Mesendoderm (in vitro differentiated cells): ENCODE measurements around the gene SUGCT.

ENCODE experiments used
- DNase-seq: peaks from one replicate; pipeline ENCODE4 v3.0.0; 2013
- H2AK5ac ChIP-seq: 2 replicates; pipeline ENCODE4 v1.6.1; 2013; ENCODE audit warnings: low read length, inconsistent platforms
- H2BK120ac ChIP-seq: 2 replicates; pipeline ENCODE4 v1.6.1; 2013; ENCODE audit warnings: low read depth, mild to moderate bottlenecking, low read length, moderate library complexity, mixed read lengths
- H2BK15ac ChIP-seq: replicated peaks from 2 replicates; pipeline ENCODE4 v1.6.1; 2013; ENCODE audit warnings: low read depth, mild to moderate bottlenecking, moderate library complexity
- H2BK5ac ChIP-seq: 2 replicates; pipeline ENCODE4 v1.6.1; 2013; ENCODE audit warnings: low read length, inconsistent platforms
- H3K18ac ChIP-seq: 2 replicates; pipeline ENCODE4 v1.6.1; 2013; ENCODE audit warnings: mild to moderate bottlenecking, low read length, mixed read lengths
- H3K23ac ChIP-seq: one replicate; pipeline ENCODE4 v1.6.1; 2013; ENCODE audit warnings: low read length
- H3K27ac ChIP-seq: 2 replicates; pipeline ENCODE4 v1.5.1; 2013; ENCODE audit warnings: low read depth, mild to moderate bottlenecking, inconsistent platforms, low read length, moderate library complexity
- H3K27me3 ChIP-seq: 2 replicates; pipeline ENCODE4 v1.6.1; 2013; ENCODE audit warnings: low read length, control low read depth, mild to moderate bottlenecking, inconsistent platforms; ENCODE audit not compliant: insufficient read depth, poor library complexity
- H3K36me3 ChIP-seq: 2 replicates; pipeline ENCODE4 v1.6.1; 2013; ENCODE audit warnings: low read length, inconsistent platforms; ENCODE audit not compliant: control insufficient read depth, insufficient read depth
- H3K4ac ChIP-seq: one replicate; pipeline ENCODE4 v1.6.1; 2013; ENCODE audit warnings: low read depth, mild to moderate bottlenecking, low read length, moderate library complexity
- H3K4me1 ChIP-seq: 2 replicates; pipeline ENCODE4 v1.6.1; 2013; ENCODE audit warnings: low read depth, low read length, inconsistent platforms; ENCODE audit not compliant: control insufficient read depth
- H3K4me2 ChIP-seq: 2 replicates; pipeline ENCODE4 v1.6.1; 2013; ENCODE audit warnings: low read length
- H3K4me3 ChIP-seq: 2 replicates; pipeline ENCODE4 v1.5.1; 2013; ENCODE audit warnings: mild to moderate bottlenecking, low read length
- H3K56ac ChIP-seq: one replicate; pipeline ENCODE4 v1.6.1; 2013; ENCODE audit warnings: low read length
- H3K79me1 ChIP-seq: 2 replicates; pipeline ENCODE4 v1.6.1; 2013; ENCODE audit warnings: low read length, inconsistent platforms
- H3K79me2 ChIP-seq: 2 replicates; pipeline ENCODE4 v1.6.1; 2013; ENCODE audit warnings: mild to moderate bottlenecking, low read length; ENCODE audit not compliant: control insufficient read depth, insufficient read depth
- H3K9ac ChIP-seq: 2 replicates; pipeline ENCODE4 v1.6.1; 2013; ENCODE audit warnings: low read length, inconsistent platforms
- H4K5ac ChIP-seq: one replicate; pipeline ENCODE4 v1.6.1; 2013; ENCODE audit warnings: low read length
- H4K8ac ChIP-seq: one replicate; pipeline ENCODE4 v1.6.1; 2013; ENCODE audit warnings: low read depth, mild to moderate bottlenecking, control low read depth, low read length, moderate library complexity
- WGBS: extraction: QIAGEN DNeasy Blood & Tissue Kit; methylation state at CpG from one replicate; pipeline ENCODE4 v1.1.7; 2013; ENCODE audit warnings: low lambda C conversion rate, missing lambda C conversion rate; ENCODE audit not compliant: insufficient coverage; ENCODE audit errors: extremely low coverage; 5-methylcytosine and 5-hydroxymethylcytosine counted together

Gene SUGCT

DNA sequence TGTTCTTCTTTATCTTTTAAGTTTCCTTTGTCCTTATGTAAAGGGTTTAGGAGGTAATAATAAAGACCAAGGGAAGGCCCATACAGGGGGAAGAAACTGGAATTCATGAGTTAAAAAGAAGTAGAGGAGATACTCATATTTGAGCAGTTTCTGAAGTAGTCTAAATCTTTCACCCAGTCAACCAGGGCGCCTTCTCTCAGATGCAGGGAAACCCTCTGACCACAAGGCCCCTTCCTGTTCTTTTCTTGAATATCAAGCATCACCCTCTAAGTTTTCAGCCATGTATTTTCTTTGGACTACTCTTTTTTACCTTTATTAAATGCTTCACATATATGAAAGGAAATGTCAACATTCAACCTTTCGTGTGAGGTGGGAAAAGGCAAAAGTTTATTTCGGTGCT is 630.8 kb downstream of the SUGCT start:
- H3K79me1 ChIP-seq: no peaks in the 10 kb centered on the region
- no peak overlapping the region for H3K23ac ChIP-seq
- no CpG with 5 or more reads among the region's 3 CpGs for WGBS
- H2BK120ac ChIP-seq: no peak overlapping the region
- no peak overlapping the region for H3K18ac ChIP-seq
- no peak overlapping the region for H2BK15ac ChIP-seq
- no peak overlapping the region for H3K56ac ChIP-seq
- no peak overlapping the region for H3K4me2 ChIP-seq
- no peak overlapping the region for H3K27ac ChIP-seq
- no peaks in the 10 kb centered on the region for H3K27me3 ChIP-seq
- no peak overlapping the region for H4K5ac ChIP-seq
- H2BK5ac ChIP-seq: no peak overlapping the region
- no peak overlapping the region for H3K4me3 ChIP-seq
- no peaks in the 10 kb centered on the region for H3K79me2 ChIP-seq
- no peak overlapping the region for H3K9ac ChIP-seq
- no peaks in the 10 kb centered on the region for H3K4me1 ChIP-seq
- H3K36me3 ChIP-seq: no peaks in the 10 kb centered on the region
- no peak overlapping the region for H3K4ac ChIP-seq
- no peak overlapping the region for H2AK5ac ChIP-seq
- no peak overlapping the region for H4K8ac ChIP-seq
- DNase-seq: no peak

DNA sequence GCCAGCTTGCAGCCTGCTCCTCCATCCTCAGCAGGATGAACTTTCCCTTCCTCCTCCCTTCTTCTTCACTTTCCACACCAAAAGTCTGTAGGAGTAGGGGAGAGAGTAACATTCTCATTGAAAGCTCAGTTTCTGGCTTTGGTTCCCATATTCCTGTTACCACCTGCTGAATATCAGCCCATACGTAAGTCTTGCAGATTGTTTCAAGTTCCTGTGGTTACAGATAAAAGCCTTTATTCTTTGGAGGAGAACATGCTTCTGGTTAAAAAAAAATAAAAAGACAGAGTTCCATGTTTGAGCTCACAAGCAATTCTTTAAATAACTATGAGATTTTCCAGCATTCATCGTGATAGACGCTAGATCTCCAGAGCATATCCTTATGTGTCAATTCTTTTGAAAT is 637.3 kb downstream of the SUGCT start:
- H4K8ac ChIP-seq: no peak overlapping the region
- H3K27me3 ChIP-seq: no peaks in the 10 kb centered on the region
- H3K18ac ChIP-seq: no peak overlapping the region
- no peak overlapping the region for H3K4ac ChIP-seq
- H2AK5ac ChIP-seq: no peak overlapping the region
- no peaks in the 10 kb centered on the region for H3K4me1 ChIP-seq
- no peak overlapping the region for H3K27ac ChIP-seq
- no peaks in the 10 kb centered on the region for H3K79me2 ChIP-seq
- no peak overlapping the region for H3K4me2 ChIP-seq
- no peak overlapping the region for H3K56ac ChIP-seq
- no peak overlapping the region for H3K9ac ChIP-seq
- no peaks in the 10 kb centered on the region for H3K79me1 ChIP-seq
- no peak overlapping the region for H2BK120ac ChIP-seq
- no CpG with 5 or more reads among the region's 3 CpGs for WGBS
- no peak overlapping the region for H3K4me3 ChIP-seq
- no peak overlapping the region for H3K23ac ChIP-seq
- DNase-seq: no peak
- H4K5ac ChIP-seq: no peak overlapping the region
- no peak overlapping the region for H2BK15ac ChIP-seq
- H2BK5ac ChIP-seq: no peak overlapping the region
- no peaks in the 10 kb centered on the region for H3K36me3 ChIP-seq

DNA sequence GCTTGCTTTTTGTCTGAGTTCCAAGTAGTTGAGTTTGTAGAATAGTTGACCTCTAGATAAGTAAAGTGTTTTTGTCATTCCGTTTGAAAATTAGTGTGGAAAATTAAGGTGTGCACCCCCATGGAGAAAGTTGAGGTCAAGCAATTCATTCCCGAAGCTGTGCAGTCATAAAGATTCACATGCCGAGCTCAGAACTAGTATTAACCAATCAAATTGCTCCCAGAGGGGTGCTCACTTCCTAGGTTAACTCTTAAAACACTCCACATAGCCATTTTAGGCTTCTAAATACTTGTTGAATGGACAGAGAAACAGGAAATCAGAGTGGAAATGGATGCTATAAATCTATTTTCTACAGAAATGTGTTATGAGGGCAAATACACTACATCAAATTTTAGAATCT is 638.9 kb downstream of the SUGCT start:
- H3K9ac ChIP-seq: no peak overlapping the region
- H2BK15ac ChIP-seq: no peak overlapping the region
- no peak overlapping the region for H3K4me3 ChIP-seq
- no peak overlapping the region for H2BK5ac ChIP-seq
- no peak overlapping the region for H4K5ac ChIP-seq
- no CpG with 5 or more reads among the region's 3 CpGs for WGBS
- no peak overlapping the region for H3K18ac ChIP-seq
- no peak overlapping the region for H3K56ac ChIP-seq
- no peak overlapping the region for H3K27ac ChIP-seq
- H3K4me2 ChIP-seq: no peak overlapping the region
- no peak overlapping the region for H3K4ac ChIP-seq
- H3K36me3 ChIP-seq: no peaks in the 10 kb centered on the region
- H3K23ac ChIP-seq: no peak overlapping the region
- H4K8ac ChIP-seq: no peak overlapping the region
- no peaks in the 10 kb centered on the region for H3K79me1 ChIP-seq
- H3K27me3 ChIP-seq: no peaks in the 10 kb centered on the region
- no peak overlapping the region for H2AK5ac ChIP-seq
- DNase-seq: no peak
- no peaks in the 10 kb centered on the region for H3K79me2 ChIP-seq
- no peak overlapping the region for H2BK120ac ChIP-seq
- H3K4me1 ChIP-seq: no peaks in the 10 kb centered on the region

DNA sequence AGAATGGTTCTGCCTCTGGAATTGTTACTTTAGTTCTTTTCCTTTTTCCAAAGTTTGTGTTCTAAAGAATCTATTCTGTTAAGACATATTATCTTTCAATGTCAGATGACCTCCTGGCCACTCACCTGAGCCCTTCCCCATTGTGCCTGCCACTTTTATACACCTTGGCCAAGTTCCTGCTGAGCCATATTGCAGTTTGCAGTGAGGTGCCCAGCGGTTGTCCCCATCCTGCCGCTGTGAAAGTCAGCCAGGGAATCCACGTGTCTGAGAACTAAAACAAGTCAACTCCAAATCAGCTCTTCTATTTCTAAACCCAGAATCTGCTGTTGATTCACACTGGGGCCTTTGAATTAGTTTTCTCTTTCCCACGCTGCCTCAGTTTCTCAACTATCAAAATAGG is 641.1 kb downstream of the SUGCT start:
- H2BK15ac ChIP-seq: no peak overlapping the region
- H4K5ac ChIP-seq: no peak overlapping the region
- DNase-seq: no peak
- H3K27me3 ChIP-seq: no peaks in the 10 kb centered on the region
- H3K4ac ChIP-seq: no peak overlapping the region
- no peaks in the 10 kb centered on the region for H3K79me2 ChIP-seq
- no peak overlapping the region for H3K27ac ChIP-seq
- no CpG with 5 or more reads among the region's 4 CpGs for WGBS
- no peak overlapping the region for H3K56ac ChIP-seq
- no peak overlapping the region for H2BK120ac ChIP-seq
- no peak overlapping the region for H3K4me2 ChIP-seq
- H3K79me1 ChIP-seq: no peaks in the 10 kb centered on the region
- H2AK5ac ChIP-seq: no peak overlapping the region
- H3K4me1 ChIP-seq: no peaks in the 10 kb centered on the region
- H2BK5ac ChIP-seq: no peak overlapping the region
- H4K8ac ChIP-seq: no peak overlapping the region
- no peak overlapping the region for H3K9ac ChIP-seq
- H3K23ac ChIP-seq: no peak overlapping the region
- no peaks in the 10 kb centered on the region for H3K36me3 ChIP-seq
- H3K18ac ChIP-seq: no peak overlapping the region
- H3K4me3 ChIP-seq: no peak overlapping the region

DNA sequence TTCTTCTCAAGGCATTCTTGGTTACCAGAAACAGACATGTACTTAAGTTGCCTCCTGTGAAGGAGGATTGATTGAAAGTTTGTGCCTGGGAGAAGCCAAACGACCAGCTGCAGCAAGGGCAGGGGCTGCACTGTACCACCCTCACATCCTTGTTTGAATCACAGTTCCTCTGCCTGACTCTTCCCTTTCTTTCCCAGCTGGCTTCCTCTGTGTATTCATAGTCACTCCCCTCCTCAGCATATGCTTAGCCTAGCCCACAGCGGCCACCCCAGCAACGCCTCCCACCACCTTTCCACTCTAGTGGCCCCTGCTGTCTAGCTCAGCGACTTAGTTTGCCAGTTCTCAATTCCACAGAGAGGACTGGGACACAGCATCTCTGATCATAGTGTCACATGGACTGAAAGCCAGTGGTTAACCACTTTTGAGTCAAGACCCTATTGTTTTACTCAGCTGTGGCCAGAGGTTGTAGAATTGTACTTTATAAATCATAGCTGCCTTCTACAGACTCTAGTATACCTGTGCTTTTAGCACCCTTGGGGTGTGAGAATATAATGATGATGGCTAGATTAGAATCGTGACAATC is 643.0 kb downstream of the SUGCT start:
- no peak for DNase-seq
- H2BK15ac ChIP-seq: no peak overlapping the region
- H3K27me3 ChIP-seq: no peaks in the 10 kb centered on the region
- no peak overlapping the region for H4K8ac ChIP-seq
- H3K4me2 ChIP-seq: no peak overlapping the region
- no peak overlapping the region for H3K9ac ChIP-seq
- no peak overlapping the region for H2AK5ac ChIP-seq
- H2BK5ac ChIP-seq: no peak overlapping the region
- H3K23ac ChIP-seq: no peak overlapping the region
- H4K5ac ChIP-seq: no peak overlapping the region
- no peak overlapping the region for H3K18ac ChIP-seq
- H3K27ac ChIP-seq: no peak overlapping the region
- no peaks in the 10 kb centered on the region for H3K4me1 ChIP-seq
- H3K56ac ChIP-seq: no peak overlapping the region
- no peak overlapping the region for H2BK120ac ChIP-seq
- no peak overlapping the region for H3K4ac ChIP-seq
- no peak overlapping the region for H3K4me3 ChIP-seq
- WGBS: no CpG with 5 or more reads among the region's 5 CpGs
- H3K79me2 ChIP-seq: no peaks in the 10 kb centered on the region
- H3K36me3 ChIP-seq: no peaks in the 10 kb centered on the region
- no peaks in the 10 kb centered on the region for H3K79me1 ChIP-seq

DNA sequence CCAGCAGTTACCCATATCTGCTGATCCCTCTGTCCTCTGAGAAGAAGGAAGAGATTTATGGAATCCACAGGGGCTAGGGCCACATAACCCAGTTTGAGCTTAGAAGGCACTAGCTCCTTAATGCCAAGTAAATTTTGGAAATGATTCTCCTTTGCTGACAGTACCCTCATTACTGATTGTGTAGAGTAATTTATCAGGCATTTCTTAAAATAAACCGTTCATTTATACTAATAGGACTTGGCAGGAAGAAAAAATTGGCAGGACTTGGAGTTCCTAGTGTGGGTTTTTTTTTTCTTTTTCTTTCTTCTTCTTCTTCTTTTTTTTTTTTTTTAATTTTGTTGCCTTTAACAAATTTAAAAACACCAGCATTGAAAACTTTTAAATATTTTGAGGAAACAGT is 645.7 kb downstream of the SUGCT start:
- no CpG with 5 or more reads among the region's 1 CpG for WGBS
- no peak overlapping the region for H2BK5ac ChIP-seq
- H3K27me3 ChIP-seq: no peaks in the 10 kb centered on the region
- no peak overlapping the region for H2AK5ac ChIP-seq
- no peak for DNase-seq
- H2BK120ac ChIP-seq: no peak overlapping the region
- H4K8ac ChIP-seq: no peak overlapping the region
- no peak overlapping the region for H3K9ac ChIP-seq
- no peaks in the 10 kb centered on the region for H3K4me1 ChIP-seq
- H3K27ac ChIP-seq: no peak overlapping the region
- no peak overlapping the region for H3K4me2 ChIP-seq
- H4K5ac ChIP-seq: no peak overlapping the region
- no peaks in the 10 kb centered on the region for H3K79me1 ChIP-seq
- no peaks in the 10 kb centered on the region for H3K36me3 ChIP-seq
- no peak overlapping the region for H3K4me3 ChIP-seq
- H3K18ac ChIP-seq: no peak overlapping the region
- H2BK15ac ChIP-seq: no peak overlapping the region
- H3K79me2 ChIP-seq: no peaks in the 10 kb centered on the region
- H3K56ac ChIP-seq: no peak overlapping the region
- H3K23ac ChIP-seq: no peak overlapping the region
- H3K4ac ChIP-seq: no peak overlapping the region
